C4-2B (cell line): Measurements from ENCODE around the gene LACTB.

Experiments
- ZFX ChIP-seq: fragments of 450-650 bp; IDR thresholded peaks from 2 replicates; pipeline ENCODE4 v1.6.1; 2017
- TF ChIP-seq, protein P1 (sequence below): fragments of 450-650 bp; conservative IDR thresholded peaks from 2 replicates; pipeline ENCODE4 v1.5.1; 2017; ENCODE audit warnings: mild to moderate bottlenecking

DNA sequence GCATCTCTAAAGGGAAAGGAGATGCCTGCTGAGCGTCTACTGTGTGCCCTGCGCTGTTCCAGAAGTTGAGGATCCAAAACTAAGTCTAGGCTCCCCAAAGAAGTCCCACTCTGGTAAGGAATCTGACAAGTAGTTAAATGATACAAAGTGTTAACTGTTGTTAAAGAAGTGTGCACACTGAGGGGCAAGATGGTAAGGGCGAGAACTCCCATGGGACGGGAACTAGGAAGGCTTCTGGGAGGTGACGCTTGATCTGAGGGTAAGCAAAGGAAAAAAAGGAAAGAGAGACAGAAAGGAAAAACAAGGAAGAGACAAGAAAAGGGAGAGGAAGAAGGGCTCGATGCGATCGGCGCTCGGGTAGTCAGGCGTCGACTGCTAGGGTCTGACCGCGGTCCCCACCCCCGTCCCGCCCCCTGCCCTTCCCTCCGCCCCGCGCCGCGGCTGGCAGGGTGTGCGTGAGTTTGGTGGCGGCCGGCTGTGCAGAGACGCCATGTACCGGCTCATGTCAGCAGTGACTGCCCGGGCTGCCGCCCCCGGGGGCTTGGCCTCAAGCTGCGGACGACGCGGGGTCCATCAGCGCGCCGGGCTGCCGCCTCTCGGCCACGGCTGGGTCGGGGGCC lies at the start of gene LACTB:
- TF ChIP-seq, protein P1, sequence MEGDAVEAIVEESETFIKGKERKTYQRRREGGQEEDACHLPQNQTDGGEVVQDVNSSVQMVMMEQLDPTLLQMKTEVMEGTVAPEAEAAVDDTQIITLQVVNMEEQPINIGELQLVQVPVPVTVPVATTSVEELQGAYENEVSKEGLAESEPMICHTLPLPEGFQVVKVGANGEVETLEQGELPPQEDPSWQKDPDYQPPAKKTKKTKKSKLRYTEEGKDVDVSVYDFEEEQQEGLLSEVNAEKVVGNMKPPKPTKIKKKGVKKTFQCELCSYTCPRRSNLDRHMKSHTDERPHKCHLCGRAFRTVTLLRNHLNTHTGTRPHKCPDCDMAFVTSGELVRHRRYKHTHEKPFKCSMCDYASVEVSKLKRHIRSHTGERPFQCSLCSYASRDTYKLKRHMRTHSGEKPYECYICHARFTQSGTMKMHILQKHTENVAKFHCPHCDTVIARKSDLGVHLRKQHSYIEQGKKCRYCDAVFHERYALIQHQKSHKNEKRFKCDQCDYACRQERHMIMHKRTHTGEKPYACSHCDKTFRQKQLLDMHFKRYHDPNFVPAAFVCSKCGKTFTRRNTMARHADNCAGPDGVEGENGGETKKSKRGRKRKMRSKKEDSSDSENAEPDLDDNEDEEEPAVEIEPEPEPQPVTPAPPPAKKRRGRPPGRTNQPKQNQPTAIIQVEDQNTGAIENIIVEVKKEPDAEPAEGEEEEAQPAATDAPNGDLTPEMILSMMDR: no peak
- no peak for TF ChIP-seq ZFX
